IPS DF 19.7 (cell line): ENCODE data around the gene PDE5A.

Experiments used
- DNase-seq: peaks from one replicate; pipeline ENCODE4 v3.0.0-alpha.2; 2013; ENCODE audit warnings: low read depth, low spot score

Gene PDE5A

GRCh38 chr4:119585771-119586170 is 42.8 kb downstream of the PDE5A start:
- no peak for DNase-seq

GRCh38 chr4:119581190-119581873 is 47.3 kb downstream of the PDE5A start:
- DNase-seq, result no peak

GRCh38 chr4:119580293-119580692 is 48.3 kb downstream of the PDE5A start:
- DNase-seq, result no peak

GRCh38 chr4:119579823-119580222 is 48.8 kb downstream of the PDE5A start:
- no peak for DNase-seq

- DNase-seq, result no peak
Observed at GRCh38 chr4:119570401-119570800, 58.2 kb downstream of the PDE5A start.

- no peak for DNase-seq
Observed at GRCh38 chr4:119564106-119564505, 64.5 kb downstream of the PDE5A start.

GRCh38 chr4:119559044-119559647 is 69.5 kb downstream of the PDE5A start:
- no peak for DNase-seq

GRCh38 chr4:119550857-119551532 is 77.6 kb downstream of the PDE5A start:
- no peak for DNase-seq

- no peak for DNase-seq
Observed at GRCh38 chr4:119549639-119550038, 79.0 kb downstream of the PDE5A start.

GRCh38 chr4:119543779-119544178 is 84.8 kb downstream of the PDE5A start:
- DNase-seq, result no peak

GRCh38 chr4:119543187-119543586 is 85.4 kb downstream of the PDE5A start:
- no peak for DNase-seq

- DNase-seq, result no peak
Observed at GRCh38 chr4:119540249-119540648, 88.4 kb downstream of the PDE5A start.

GRCh38 chr4:119537586-119537985 is 91.0 kb downstream of the PDE5A start:
- DNase-seq, result no peak

GRCh38 chr4:119536572-119537528 is 91.8 kb downstream of the PDE5A start:
- no peak for DNase-seq

GRCh38 chr4:119532319-119532718 is 96.3 kb downstream of the PDE5A start:
- no peak for DNase-seq

- no peak for DNase-seq
Observed at GRCh38 chr4:119529788-119530187, 98.8 kb downstream of the PDE5A start.

- DNase-seq, result no peak
Observed at GRCh38 chr4:119526786-119527550, 101.6 kb downstream of the PDE5A start.

- DNase-seq, result no peak
Observed at GRCh38 chr4:119525771-119526712, 102.6 kb downstream of the PDE5A start.

GRCh38 chr4:119525005-119525749 is 103.4 kb downstream of the PDE5A start:
- DNase-seq, result no peak
